K562 (cell line): ENCODE data around the gene PCED1B. TPM values are rescaled to one million over a fixed set of nuclear protein-coding genes. Genes with fewer than 3 reads are reported as not detected.

ENCODE experiments used
- ATAC-seq: fragments of 200-7000 bp; cut with Tn5 transposase; 3 replicates; pipeline ENCODE4 v1.9.1; 2020; ENCODE audit warnings: moderate library complexity
- BruUV-seq: library from RNA; stranded (reverse); fragments of 400-500 nt; replicated peaks from 2 replicates; lab custom pipeline; 2021; lab: Mats Ljungman, UMichigan
- CTCF ChIA-PET: fragments of 300-600 bp; formaldehyde crosslinking; extraction: SDS; loops from one replicate; lab custom pipeline; 2021; ENCODE audit warnings: low intra/inter-chr PET ratio; lab: Yijun Ruan, JAX
- POLR2A ChIA-PET: fragments of 300-600, 350-650 bp; sonication (Branson Sonifier 250); formaldehyde crosslinking; extraction: SDS; loops from one replicate; lab custom pipeline; 2021; ENCODE audit warnings: antibody characterized with exemption, inconsistent platforms; lab: Yijun Ruan, JAX
- DNase-seq, 4 experiments: peaks; one replicate each; pipeline versions ENCODE4 v3.0.0 to v3.0.0-alpha.2; 2011 to 2018; ENCODE audit warnings: low spot score in 3 of 4, mixed read lengths in 3 of 4; ENCODE audit errors: extremely low read depth in 1 of 4
- FAIRE-seq: peaks from 2 replicates; lab custom pipeline; 2011; peaks lifted over from hg19 to GRCh38; lab: Jason Lieb, UNC
- H2AFZ ChIP-seq: 2 replicates; pipeline ENCODE4 v1.6.0; 2011; ENCODE audit warnings: low read depth, low read length, control low read depth, inconsistent platforms
- H3K27ac ChIP-seq: fragments of 200-600 bp; 3 replicates; pipeline ENCODE4 v1.8.0; 2011; ENCODE audit warnings: low read depth, mild to moderate bottlenecking, control low read depth, inconsistent platforms, low read length, moderate library complexity, mixed read lengths; ENCODE audit errors: extremely low read depth
- H3K27me3 ChIP-seq, 2 experiments: fragments of 300-600 bp in 1 of 2; 2 replicates in 1 of 2; 3 replicates in 1 of 2; pipeline versions ENCODE4 v1.6.0 to v1.8.0; 2011; ENCODE audit warnings: inconsistent platforms in 2 of 2, low read length in 2 of 2, mild to moderate bottlenecking in 1 of 2, mixed read lengths in 1 of 2, moderate library complexity in 1 of 2; ENCODE audit not compliant: control insufficient read depth in 2 of 2, insufficient read depth in 2 of 2
- H3K36me3 ChIP-seq: fragments of 300-600 bp; 3 replicates; pipeline ENCODE4 v1.8.0; 2011; ENCODE audit warnings: mild to moderate bottlenecking, low read length, inconsistent platforms; ENCODE audit not compliant: control insufficient read depth, insufficient read depth
- H3K4me1 ChIP-seq, 2 experiments: fragments of 200-600 bp in 1 of 2; replicated peaks in 1 of 2; 2 replicates in 1 of 2; 3 replicates in 1 of 2; pipeline versions ENCODE4 v1.5.1 to v1.8.0; 2011; ENCODE audit warnings: inconsistent platforms in 2 of 2, low read length in 2 of 2, mild to moderate bottlenecking in 1 of 2, mixed read lengths in 1 of 2, moderate library complexity in 1 of 2; ENCODE audit not compliant: control insufficient read depth in 2 of 2, insufficient read depth in 2 of 2
- H3K4me2 ChIP-seq: 2 replicates; pipeline ENCODE4 v1.6.1; 2011; ENCODE audit warnings: low read length, control low read depth, inconsistent platforms, mixed read lengths; ENCODE audit not compliant: insufficient read depth
- H3K4me3 ChIP-seq: fragments of 200-600 bp; sonication (generic), shearing (Covaris generic); 2 replicates; pipeline ENCODE4 v1.5.1; 2016; ENCODE audit warnings: control low read depth, inconsistent platforms
- H3K79me2 ChIP-seq: fragments of 200-600 bp; 3 replicates; pipeline ENCODE4 v1.8.0; 2011; ENCODE audit warnings: low read length, inconsistent platforms; ENCODE audit not compliant: control insufficient read depth, insufficient read depth
- H3K9ac ChIP-seq, 2 experiments: 2 replicates each; pipeline versions ENCODE4 v1.6.0 to v1.6.1; 2011; ENCODE audit warnings: low read depth in 2 of 2, low read length in 2 of 2, control low read depth in 1 of 2, inconsistent platforms in 1 of 2, mild to moderate bottlenecking in 1 of 2, mixed read lengths in 1 of 2; ENCODE audit not compliant: insufficient read depth in 1 of 2
- H3K9me1 ChIP-seq: one replicate; pipeline ENCODE4 v1.6.0; 2011; ENCODE audit warnings: inconsistent platforms, mild to moderate bottlenecking, low read length, moderate library complexity; ENCODE audit not compliant: control insufficient read depth, insufficient read depth
- H3K9me3 ChIP-seq: replicated peaks from 2 replicates; pipeline ENCODE4 v1.5.1; 2011; ENCODE audit warnings: low read depth, low read length, inconsistent platforms; ENCODE audit not compliant: control insufficient read depth, insufficient read depth
- H4K20me1 ChIP-seq: replicated peaks from 2 replicates; pipeline ENCODE4 v1.6.1; 2011; ENCODE audit warnings: low read length, inconsistent platforms, mixed read lengths; ENCODE audit not compliant: control insufficient read depth, insufficient read depth
- ARID1B ChIP-seq: fragments of 450-650 bp; IDR thresholded peaks from 2 replicates; pipeline ENCODE4 v1.6.1; 2016; ENCODE audit warnings: antibody characterized with exemption, mild to moderate bottlenecking, inconsistent platforms
- ARID4B ChIP-seq: sonication (generic); formaldehyde crosslinking; IDR thresholded peaks from 2 replicates; pipeline ENCODE4 v1.8.0; 2022; ENCODE audit warnings: mild to moderate bottlenecking, missing genetic modification reagents
- CBFA2T2 ChIP-seq: fragments of 450-650 bp; conservative IDR thresholded peaks from 2 replicates; pipeline ENCODE4 v1.6.1; 2017; ENCODE audit warnings: mild to moderate bottlenecking
- CBFA2T3 ChIP-seq: fragments of 450-650 bp; IDR thresholded peaks from 2 replicates; pipeline ENCODE4 v1.6.1; 2017
- MCM5 ChIP-seq: fragments of 450-650 bp; IDR thresholded peaks from 2 replicates; pipeline ENCODE4 v1.6.1; 2016; ENCODE audit warnings: low read depth
- RHOXF2B ChIP-seq: fragments of 250-450 bp; sonication (Bioruptor Pico); conservative IDR thresholded peaks from 2 replicates; pipeline ENCODE4 v1.5.1; 2021
- TAF1 ChIP-seq: IDR thresholded peaks from 2 replicates; pipeline ENCODE4 v1.6.1; 2011; ENCODE audit warnings: mild to moderate bottlenecking, low read length, moderate library complexity; ENCODE audit not compliant: insufficient read depth, control insufficient read depth, severe bottlenecking; ENCODE audit errors: extremely low read depth
- TAL1 ChIP-seq: fragments of 450-650 bp; IDR thresholded peaks from 2 replicates; pipeline ENCODE4 v1.6.1; 2016; ENCODE audit warnings: mild to moderate bottlenecking
- VEZF1 ChIP-seq: fragments of 200-800 bp; sonication (Bioruptor generic); IDR thresholded peaks from 2 replicates; pipeline ENCODE4 v1.6.1; 2017; ENCODE audit warnings: missing genetic modification characterization, missing compliant biosample characterization
- ZC3H4 ChIP-seq: sonication (generic); formaldehyde crosslinking; IDR thresholded peaks from 2 replicates; pipeline ENCODE4 v1.9.0; 2021; ENCODE audit warnings: missing genetic modification reagents, borderline replicate concordance
- ZNF41 ChIP-seq: fragments of 250-450 bp; sonication (Bioruptor Pico); conservative IDR thresholded peaks from 2 replicates; pipeline ENCODE4 v1.4.0; 2020; ENCODE audit warnings: mild to moderate bottlenecking
- ZNF79 ChIP-seq: fragments of 250-450 bp; sonication (Bioruptor Pico); IDR thresholded peaks from 2 replicates; pipeline ENCODE4 v1.4.0; 2020; ENCODE audit warnings: low read depth, mild to moderate bottlenecking, moderate library complexity
- WGBS: fragments of 100-300 bp; shearing (Covaris generic); methylation state at CpG from one replicate; pipeline ENCODE4 v1.1.6; 2016; ENCODE audit warnings: low coverage, mixed read lengths; ENCODE audit not compliant: insufficient coverage; ENCODE audit errors: missing lambda C conversion rate; 5-methylcytosine and 5-hydroxymethylcytosine counted together
- in situ Hi-C: fragments of 300-500 bp; cut with MboI; formaldehyde crosslinking; loops from 4 replicates; pipeline ENCODE4 v1.15.0; 2018; ENCODE audit warnings: inconsistent platforms, mixed read lengths
- intact Hi-C: fragments of 100-400 bp; cut with micrococcal nuclease; formaldehyde crosslinking; loops from 2 replicates; pipeline ENCODE4 v1.14.2; 2022
- polyA plus RNA-seq, 8 experiments: library from polyadenylated mRNA; depleted of rRNA in 4 of 8; stranded (reverse) in 5 of 8; unstranded in 3 of 8; fragments of >200 nt; fragmentation: Nextera tagmentation in 2 of 8; fragmentation: Illumina TruSeq in 1 of 8; extraction: Ambion mirVana in 2 of 8; extraction: Trizol in 1 of 8; gene quantifications; 2 replicates each; pipeline versions ENCODE4 v1.2.1 to v1.2.3, GENCODE V29; 2011 to 2014; ENCODE audit warnings: inconsistent platforms in 1 of 8, missing spikeins in 1 of 8
- total RNA-seq, 7 experiments: library from RNA; depleted of rRNA in 6 of 7; stranded (reverse); fragments of >200 nt in 6 of 7; fragmentation: Illumina TruSeq in 2 of 7; extraction: Trizol in 2 of 7; gene quantifications; 2 replicates each; pipeline versions ENCODE4 v1.2.1 to v1.2.3, GENCODE V29; 2011 to 2021; ENCODE audit warnings: low replicate concordance in 1 of 7

The PCED1B gene
- total and polyA plus RNA-seq, 9 of the 15 experiments (the other 6 are each of a cell fraction or from before 2014, with no cell fraction given), result 1.2 to 9.3 (median 2.5) TPM

GRCh38 chr12:47184813-47185212 lies 105.4 kb downstream of the PCED1B start (continued):
- TF ChIP-seq MCM5 (no peak), ZNF79 (no peak), TAF1 (no peak)
- TF ChIP-seq, all 486 proteins: peak for 0

DNA sequence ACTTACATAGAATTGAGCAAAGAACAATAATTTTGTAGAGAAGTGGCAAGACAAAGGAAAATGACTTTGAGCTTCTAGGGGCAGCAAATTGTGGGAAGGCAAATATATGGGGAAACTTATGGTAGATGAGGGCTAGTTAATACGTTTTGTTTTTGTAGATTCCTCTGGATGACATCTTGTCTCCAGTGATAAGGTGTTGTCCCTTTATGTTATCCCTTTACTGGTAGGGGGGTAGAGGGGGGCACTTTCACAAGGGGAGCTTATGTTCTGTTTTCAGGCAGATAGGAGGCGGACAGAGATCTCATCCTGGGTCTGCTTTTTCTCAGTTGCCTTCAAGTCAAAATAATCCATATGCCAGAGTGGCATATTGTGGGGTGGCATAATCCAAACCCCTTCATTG lies 106.8 kb downstream of the PCED1B start:
- in situ Hi-C loops, result no loop called here
- TF ChIP-seq ARID1B (peak; percentile 56), VEZF1 (CRISPR knock-in tag) (peak; percentile 46; the same call in 1 of the 2 replicates), RHOXF2B (CRISPR knock-in tag) (no peak), TAL1 (peak; percentile 34; the same call in 1 of the 2 replicates), ZNF41 (CRISPR knock-in tag) (no peak), ZC3H4 (CRISPR knock-in tag) (no peak), CBFA2T3 (peak; percentile 68), CBFA2T2 (peak; percentile 52), ARID4B (CRISPR knock-in tag) (no peak)
- TF ChIP-seq, all 486 proteins: peak for 5
- H3K4me2 ChIP-seq, result no peak overlapping the region
- FAIRE-seq (no peak), DNase-seq (peak in 1 of 4 experiments; percentile 19), ATAC-seq (no peak)
- no peak overlapping the region for H3K27ac ChIP-seq
- ChIA-PET POLR2A (interaction anchor here (0.7 to 1.2 kb wide), 3 partner anchors 8 to 26 kb away, joined by 3 to 4 read pairs (median 4); no protein-coding TSS in a partner anchor), CTCF (no interaction called here)
- H3K9me3 ChIP-seq, result no peaks in the 10 kb centered on the region
- 30% methylated on average over 2 of the region's 2 CpGs for WGBS
- no peak overlapping the region; a peak in 1 of 4 replicates for H3K9ac ChIP-seq
- no peaks in the 10 kb centered on the region for H4K20me1 ChIP-seq
- peak overlapping the region; percentile 33; the same call in 1 of the 2 replicates for H2AFZ ChIP-seq
- no TSS peak for BruUV-seq
- no peak overlapping the region for H3K4me3 ChIP-seq
- no peaks in the 10 kb centered on the region for H3K79me2 ChIP-seq
- peaks cover 9 to 41% of the 10 kb centered on the region in 2 experiments; a peak in 4 of 5 replicates for H3K4me1 ChIP-seq
- H3K36me3 ChIP-seq, result no peaks in the 10 kb centered on the region
- intact Hi-C loops, result no loop called here
- H3K9me1 ChIP-seq, result no peaks in the 10 kb centered on the region
- H3K27me3 ChIP-seq, result no peaks in the 10 kb centered on the region
